HG03280 (cell line): Measurements from ENCODE around the gene SH2D3C.

ENCODE experiments used
- ATAC-seq: cut with Tn5 transposase; IDR thresholded peaks from one replicate; pipeline ENCODE4 v1.9.1; 2021; ENCODE audit warnings: mild to moderate bottlenecking, moderate library complexity; ENCODE audit not compliant: unreplicated experiment

Gene SH2D3C

GRCh38 chr9:127703289-127703946 lies 75.0 kb downstream of the SH2D3C start:
- no peak for ATAC-seq

GRCh38 chr9:127700594-127701255 lies 77.7 kb downstream of the SH2D3C start:
- no peak for ATAC-seq

GRCh38 chr9:127700140-127700539 lies 78.3 kb downstream of the SH2D3C start:
- no peak for ATAC-seq

GRCh38 chr9:127698985-127699670 lies 79.3 kb downstream of the SH2D3C start:
- ATAC-seq: peak; percentile 96

- no peak for ATAC-seq
These were observed 80.1 kb downstream of the SH2D3C start for GRCh38 chr9:127698386-127698785.

GRCh38 chr9:127697575-127697974 lies 80.9 kb downstream of the SH2D3C start:
- no peak for ATAC-seq

- no peak for ATAC-seq
These were observed 83.4 kb downstream of the SH2D3C start for GRCh38 chr9:127694890-127695720.

GRCh38 chr9:127693697-127694096 lies 84.8 kb downstream of the SH2D3C start:
- no peak for ATAC-seq

- no peak for ATAC-seq
These were observed 85.3 kb downstream of the SH2D3C start for GRCh38 chr9:127693143-127693542.

GRCh38 chr9:127692071-127692470 lies 86.4 kb downstream of the SH2D3C start:
- no peak for ATAC-seq

- no peak for ATAC-seq
These were observed 87.7 kb downstream of the SH2D3C start for GRCh38 chr9:127690735-127691134.

- no peak for ATAC-seq
These were observed 89.0 kb downstream of the SH2D3C start for GRCh38 chr9:127689329-127690000.
